ENCODE results near the gene MIPEP. TPM values are rescaled to one million over a fixed set of nuclear protein-coding genes. Genes with fewer than 3 reads are reported as not detected.

MIPEP gene
- total RNA-seq, 1 donor from 2014 or later, result 22.9 TPM

DNA sequence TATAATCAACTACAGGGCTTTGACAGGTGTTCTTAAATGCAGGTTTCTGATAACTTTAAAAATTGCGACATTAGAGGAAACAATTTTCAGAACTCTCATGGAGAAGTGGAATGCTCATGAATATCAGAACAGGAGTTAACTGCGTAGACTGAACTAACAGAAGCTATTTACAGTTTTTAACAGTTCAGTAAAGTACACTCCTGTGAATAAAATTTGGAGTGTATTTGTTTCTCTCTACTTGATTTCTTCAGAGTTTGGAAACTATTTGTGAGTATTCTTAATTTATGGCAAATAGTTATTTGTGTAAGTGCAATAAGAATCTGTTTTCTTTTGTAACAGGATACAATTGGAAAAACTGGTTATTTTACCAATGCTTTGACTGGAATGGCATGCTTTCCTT is 204.6 kb downstream of the MIPEP start:
- no peak for DNase-seq (ENCODE audit: low read depth, low spot score)

DNA sequence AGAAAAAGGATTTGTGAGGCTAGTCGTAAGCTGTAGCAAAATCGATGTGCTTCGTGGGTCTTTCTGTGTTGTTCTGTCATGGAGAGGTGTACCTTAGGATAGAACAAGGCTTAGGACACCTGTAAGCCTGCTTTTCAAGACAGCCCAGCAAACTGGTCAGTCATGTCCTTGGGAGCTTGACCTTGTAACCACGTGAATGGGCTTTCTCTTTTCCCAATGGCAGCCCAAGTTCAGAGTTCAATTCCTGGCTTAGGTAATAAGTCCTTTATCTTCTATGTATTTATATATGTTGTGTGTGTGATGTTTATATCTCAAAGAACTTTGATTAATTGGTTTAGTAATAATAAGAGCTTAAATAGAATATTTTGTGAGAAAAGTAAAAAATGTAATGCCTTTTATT is 206.1 kb downstream of the MIPEP start:
- no peak for DNase-seq (ENCODE audit: low read depth, low spot score)

DNA sequence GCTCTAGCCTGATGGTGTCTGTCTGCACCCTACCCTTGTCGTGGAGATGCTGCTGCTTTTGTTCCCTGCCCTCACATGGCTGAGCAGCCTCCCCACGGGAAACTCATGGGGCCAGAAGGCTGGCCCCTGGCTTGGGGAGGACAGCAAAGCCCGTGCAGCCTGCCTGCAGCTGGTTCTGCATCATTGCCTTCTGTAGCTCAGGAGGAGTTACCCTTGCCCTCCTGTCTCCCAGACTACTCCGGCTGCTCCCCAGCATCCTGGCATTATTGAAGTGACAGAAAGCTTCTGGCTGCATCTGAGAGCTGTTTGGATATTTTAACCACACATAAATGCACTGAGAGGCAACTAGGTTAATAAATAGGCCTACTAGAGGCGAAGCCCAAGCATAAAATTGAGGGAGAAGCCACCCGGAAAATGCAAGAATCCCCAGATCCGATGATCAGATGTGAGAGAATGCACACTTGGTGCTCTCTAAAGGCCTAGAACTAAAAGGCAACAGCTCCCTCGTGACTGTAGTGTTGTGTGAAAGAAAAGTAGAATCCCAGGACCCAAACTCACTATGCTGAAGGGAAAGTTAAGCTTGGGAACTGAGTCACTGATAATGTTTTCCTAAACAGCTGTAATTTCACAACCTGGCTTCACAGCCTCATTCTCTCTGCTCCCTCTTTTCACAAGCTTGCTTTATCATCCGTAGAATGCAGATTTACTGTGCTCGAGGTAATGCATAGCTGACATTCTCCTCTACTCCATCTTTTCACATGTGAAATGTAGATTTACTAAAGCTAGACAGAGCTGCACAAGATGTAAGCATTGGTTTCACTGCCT is 208.1 kb downstream of the MIPEP start:
- DNase-seq (ENCODE audit: low read depth, low spot score), result no peak

Other genes starting within 250 kb of the MIPEP start
- gene C1QTNF9B, start 8.1 kb upstream of the MIPEP start, total RNA-seq, result not detected in 2 replicates

Measured in pulmonary artery endothelial cell (primary cell).